T47D (cell line): Measurements from ENCODE around the gene RNF186.
"Not testable (repeated sequence)": the region's sequence is repeated elsewhere in the genome, so short reads cannot be mapped to it uniquely, and the experiment has no call there.

ENCODE experiments used
- DNase-seq, 2 experiments: peaks; one replicate each; pipeline versions ENCODE4 v3.0.0 to v3.0.0-alpha.2; 2011 to 2012; ENCODE audit warnings: low read depth in 1 of 2, low spot score in 1 of 2
- JUND ChIP-seq: IDR thresholded peaks from 2 replicates; pipeline ENCODE4 v1.6.1; 2012; ENCODE audit warnings: low read depth
- in situ Hi-C: cut with HindIII; loops from 2 replicates; pipeline ENCODE4 v1.10.0; 2016; ENCODE audit warnings: low sequenced_read_pairs, low pct_unique_long_range_greater_than_20kb

Gene RNF186

GRCh38 chr1:19798486-19799229, 16.4 kb downstream of the RNF186 start:
- TF ChIP-seq JUND: no peak
- in situ Hi-C loops: no loop called here
- DNase-seq: no peak

GRCh38 chr1:19797827-19798226, 17.3 kb downstream of the RNF186 start:
- in situ Hi-C loops: no loop called here
- DNase-seq: no peak

GRCh38 chr1:19794583-19794982, 20.5 kb downstream of the RNF186 start:
- no peak for DNase-seq
- TF ChIP-seq JUND: no peak
- in situ Hi-C loops: no loop called here

More at GRCh38 chr1:19797827-19798226, 17.3 kb downstream of the RNF186 start:
- TF ChIP-seq JUND: no peak

GRCh38 chr1:19793360-19794046, 21.6 kb downstream of the RNF186 start:
- TF ChIP-seq JUND: no peak
- DNase-seq: no peak
- in situ Hi-C loops: no loop called here

- TF ChIP-seq JUND: no peak
- no peak for DNase-seq
- in situ Hi-C loops: no loop called here
These were observed 22.7 kb downstream of the RNF186 start for GRCh38 chr1:19792237-19793002.

- in situ Hi-C loops, DNase-seq: not testable (repeated sequence)
These were observed 24.8 kb downstream of the RNF186 start for GRCh38 chr1:19790061-19790975.

GRCh38 chr1:19786988-19787423, 28.1 kb downstream of the RNF186 start:
- TF ChIP-seq JUND: no peak
- in situ Hi-C loops: no loop called here
- peak; percentile 54 to 95 for DNase-seq

- no peak for DNase-seq
- in situ Hi-C loops: no loop called here
- TF ChIP-seq JUND: no peak
These were observed 29.4 kb downstream of the RNF186 start for GRCh38 chr1:19785660-19786059.

- TF ChIP-seq JUND: no peak
- DNase-seq: no peak
- in situ Hi-C loops: no loop called here
These were observed 34.7 kb downstream of the RNF186 start for GRCh38 chr1:19780267-19780877.

GRCh38 chr1:19776933-19777332, 38.1 kb downstream of the RNF186 start:
- TF ChIP-seq JUND: no peak
- in situ Hi-C loops: no loop called here
- DNase-seq: no peak

GRCh38 chr1:19776287-19776686, 38.8 kb downstream of the RNF186 start:
- TF ChIP-seq JUND: no peak
- DNase-seq: peak in 1 of 2 experiments; percentile 23
- in situ Hi-C loops: no loop called here
